Measurements from ENCODE around the gene PLPP3. TPM values are rescaled to one million over a fixed set of nuclear protein-coding genes. Genes with fewer than 3 reads are reported as not detected.

The PLPP3 gene
- polyA plus RNA-seq, 3 donors: 0.21 to 0.32 TPM; not detected in 1

GRCh38 chr1:56490619-56491018 lies 88.7 kb downstream of the PLPP3 start:
- Histone ChIP-seq H4K20me1 (ENCODE audit: insufficient read depth, low read length) (no peaks in the 10 kb centered on the region), H2AFZ (ENCODE audit: insufficient read depth, low read depth, low read length, poor library complexity, severe bottlenecking) (no peak overlapping the region), H3K4me1 (ENCODE audit: control insufficient read depth in 1 of 2, insufficient read depth in 2 of 2, low read length in 2 of 2) (peaks cover 4 to 6% of the 10 kb centered on the region in 2 donors), H3K9ac (ENCODE audit: insufficient read depth, low read length, poor library complexity, severe bottlenecking) (no peak overlapping the region), H3K9me3 (replicated peaks in 1 of 2; ENCODE audit: control insufficient read depth in 1 of 2, insufficient read depth in 1 of 2, low read length in 2 of 2) (no peaks in the 10 kb centered on the region), H3K79me2 (ENCODE audit: insufficient read depth, low read length) (no peaks in the 10 kb centered on the region), H3K4me3 (replicated peaks in 1 of 3; ENCODE audit: low read depth in 2 of 3, low read length in 3 of 3) (no peak overlapping the region), H3K4me2 (replicated peaks; ENCODE audit: extremely low read depth, low read length, poor library complexity, severe bottlenecking) (no peak overlapping the region), H3K36me3 (replicated peaks in 1 of 2; ENCODE audit: control insufficient read depth in 1 of 2, insufficient read depth in 2 of 2, low read length in 2 of 2) (no peaks in the 10 kb centered on the region), H3K27me3 (ENCODE audit: control insufficient read depth in 2 of 2, insufficient read depth in 2 of 2, low read length in 2 of 2) (no peaks in the 10 kb centered on the region), H3K27ac (ENCODE audit: low read depth in 1 of 2, low read length in 2 of 2) (no peak overlapping the region)
- Mint-ChIP-seq H3K27me3 (ENCODE audit: low read depth in 3 of 3) (peaks cover 2% of the 10 kb centered on the region in 3 donors), H3K27ac (no peak overlapping the region), H3K36me3 (peaks cover 0 to 3% of the 10 kb centered on the region in 2 donors), H3K4me1 (peaks cover 5% of the 10 kb centered on the region), H3K9me3 (peaks cover 0 to 7% (median 0%) of the 10 kb centered on the region in 7 donors), H3K4me3 (no peak overlapping the region)
- no peak for DNase-seq
- intact Hi-C loops (cut with micrococcal nuclease): loop anchor here in 1 of 2 donors (5.0 kb wide), 1 partner anchor 37 kb away; no protein-coding TSS in a partner anchor
- WGBS (ENCODE audit: insufficient coverage): no CpG with 5 or more reads among the region's 2 CpGs
- TF ChIP-seq, protein P1, sequence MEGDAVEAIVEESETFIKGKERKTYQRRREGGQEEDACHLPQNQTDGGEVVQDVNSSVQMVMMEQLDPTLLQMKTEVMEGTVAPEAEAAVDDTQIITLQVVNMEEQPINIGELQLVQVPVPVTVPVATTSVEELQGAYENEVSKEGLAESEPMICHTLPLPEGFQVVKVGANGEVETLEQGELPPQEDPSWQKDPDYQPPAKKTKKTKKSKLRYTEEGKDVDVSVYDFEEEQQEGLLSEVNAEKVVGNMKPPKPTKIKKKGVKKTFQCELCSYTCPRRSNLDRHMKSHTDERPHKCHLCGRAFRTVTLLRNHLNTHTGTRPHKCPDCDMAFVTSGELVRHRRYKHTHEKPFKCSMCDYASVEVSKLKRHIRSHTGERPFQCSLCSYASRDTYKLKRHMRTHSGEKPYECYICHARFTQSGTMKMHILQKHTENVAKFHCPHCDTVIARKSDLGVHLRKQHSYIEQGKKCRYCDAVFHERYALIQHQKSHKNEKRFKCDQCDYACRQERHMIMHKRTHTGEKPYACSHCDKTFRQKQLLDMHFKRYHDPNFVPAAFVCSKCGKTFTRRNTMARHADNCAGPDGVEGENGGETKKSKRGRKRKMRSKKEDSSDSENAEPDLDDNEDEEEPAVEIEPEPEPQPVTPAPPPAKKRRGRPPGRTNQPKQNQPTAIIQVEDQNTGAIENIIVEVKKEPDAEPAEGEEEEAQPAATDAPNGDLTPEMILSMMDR (IDR thresholded peaks at IDR 0.05): no peak

- no peaks in the 10 kb centered on the region for H3K9me3 ChIP-seq (replicated peaks in 1 of 2; ENCODE audit: control insufficient read depth in 1 of 2, insufficient read depth in 1 of 2, low read length in 2 of 2)
- no peaks in the 10 kb centered on the region for H3K4me1 ChIP-seq (ENCODE audit: control insufficient read depth in 1 of 2, insufficient read depth in 2 of 2, low read length in 2 of 2)
- Mint-ChIP-seq H3K4me1 (no peaks in the 10 kb centered on the region), H3K4me3 (no peak overlapping the region), H3K9me3 (peaks cover 0 to 7% (median 0%) of the 10 kb centered on the region in 7 donors), H3K36me3 (peaks cover 0 to 3% of the 10 kb centered on the region in 2 donors), H3K27me3 (ENCODE audit: low read depth in 3 of 3) (peaks cover 2 to 4% (median 2%) of the 10 kb centered on the region in 3 donors), H3K27ac (no peak overlapping the region)
- H4K20me1 ChIP-seq (ENCODE audit: insufficient read depth, low read length): no peaks in the 10 kb centered on the region
- H3K4me2 ChIP-seq (replicated peaks; ENCODE audit: extremely low read depth, low read length, poor library complexity, severe bottlenecking): no peak overlapping the region
- no peaks in the 10 kb centered on the region for H3K27me3 ChIP-seq (ENCODE audit: control insufficient read depth in 2 of 2, insufficient read depth in 2 of 2, low read length in 2 of 2)
- intact Hi-C loops (cut with micrococcal nuclease): loop anchor here in 1 of 2 donors (5.0 kb wide), 1 partner anchor 38 kb away; no protein-coding TSS in a partner anchor
- H3K9ac ChIP-seq (ENCODE audit: insufficient read depth, low read length, poor library complexity, severe bottlenecking): no peak overlapping the region
- H3K4me3 ChIP-seq (replicated peaks in 1 of 3; ENCODE audit: low read depth in 2 of 3, low read length in 3 of 3): no peak overlapping the region
- WGBS (ENCODE audit: insufficient coverage): no CpG with 5 or more reads among the region's 8 CpGs
- no peaks in the 10 kb centered on the region for H3K36me3 ChIP-seq (replicated peaks in 1 of 2; ENCODE audit: control insufficient read depth in 1 of 2, insufficient read depth in 2 of 2, low read length in 2 of 2)
- no peak overlapping the region for H3K27ac ChIP-seq (ENCODE audit: low read depth in 1 of 2, low read length in 2 of 2)
- no peaks in the 10 kb centered on the region for H3K79me2 ChIP-seq (ENCODE audit: insufficient read depth, low read length)
- TF ChIP-seq, protein P1 (IDR thresholded peaks at IDR 0.05): no peak
- DNase-seq: no peak
- H2AFZ ChIP-seq (ENCODE audit: insufficient read depth, low read depth, low read length, poor library complexity, severe bottlenecking): no peak overlapping the region
Observed at GRCh38 chr1:56489695-56490094, 89.7 kb downstream of the PLPP3 start.
